NOMO-1 treated with dmso at 0.1 percent for 144 hours (cell line): ENCODE data around the gene TMEM51.

Source experiments
- DNase-seq: peaks from one replicate; lab custom pipeline; 2025; ENCODE audit not compliant: unreplicated experiment; lab: John Stamatoyannopoulos, UW

Gene TMEM51

DNA sequence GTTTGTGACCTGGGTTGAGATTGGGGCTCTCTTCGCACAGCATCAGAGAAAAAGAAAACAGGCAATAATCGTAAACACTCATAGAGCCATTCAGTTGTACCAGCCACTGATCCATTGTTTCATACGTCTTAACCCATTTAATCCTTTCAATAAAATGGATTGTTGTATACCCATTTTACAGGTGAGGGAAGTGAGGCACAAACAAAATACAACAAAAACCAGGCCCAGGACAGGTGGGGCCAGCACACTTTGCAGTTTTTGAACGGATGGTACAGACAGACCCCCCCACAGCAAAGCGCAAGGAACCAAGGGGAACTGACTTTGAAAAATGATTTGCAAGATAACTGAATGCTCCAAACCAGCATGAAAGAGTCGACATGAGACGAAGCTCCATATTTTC is 89.2 kb downstream of the TMEM51 start:
- no peak for DNase-seq

DNA sequence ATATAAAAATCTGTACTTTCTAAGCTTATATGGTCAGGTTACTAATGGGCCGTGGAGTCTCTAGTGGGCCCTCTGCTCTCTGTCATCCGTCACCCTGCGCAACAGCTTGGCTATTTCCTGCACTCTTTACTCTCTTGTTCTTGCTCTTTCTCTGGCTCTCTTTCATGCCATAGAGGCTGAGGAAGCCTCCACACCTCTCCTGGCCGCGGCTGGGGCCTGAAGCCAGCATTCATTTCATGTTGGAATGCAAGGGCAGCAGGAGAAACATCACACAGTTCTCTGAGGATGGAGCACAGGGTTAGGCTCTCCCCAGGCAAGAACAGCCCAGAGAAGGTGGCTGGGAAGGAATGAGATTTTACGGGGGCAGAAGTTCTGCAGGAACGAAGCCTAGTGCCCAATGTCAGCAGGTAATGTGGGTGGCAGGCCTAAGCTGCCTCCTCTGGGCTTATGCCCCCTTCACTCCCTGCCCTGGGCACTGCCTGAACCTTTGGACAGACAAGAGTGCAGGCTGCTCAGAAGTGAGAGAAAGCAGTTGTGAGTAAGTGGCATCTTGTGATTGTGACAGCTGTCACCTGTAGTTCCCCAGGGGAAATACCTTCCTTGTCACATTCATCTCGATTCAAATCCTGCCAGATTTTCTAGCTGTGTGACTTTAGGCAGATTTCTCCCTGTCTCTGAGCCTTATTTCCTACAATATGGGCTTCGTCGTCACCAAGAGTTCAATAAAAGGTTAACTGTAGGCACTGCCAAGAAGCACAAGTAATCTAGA is 89.9 kb downstream of the TMEM51 start:
- no peak for DNase-seq

GRCh38 chr1:15244813-15245212 is 91.3 kb downstream of the TMEM51 start:
- DNase-seq, result no peak

DNA sequence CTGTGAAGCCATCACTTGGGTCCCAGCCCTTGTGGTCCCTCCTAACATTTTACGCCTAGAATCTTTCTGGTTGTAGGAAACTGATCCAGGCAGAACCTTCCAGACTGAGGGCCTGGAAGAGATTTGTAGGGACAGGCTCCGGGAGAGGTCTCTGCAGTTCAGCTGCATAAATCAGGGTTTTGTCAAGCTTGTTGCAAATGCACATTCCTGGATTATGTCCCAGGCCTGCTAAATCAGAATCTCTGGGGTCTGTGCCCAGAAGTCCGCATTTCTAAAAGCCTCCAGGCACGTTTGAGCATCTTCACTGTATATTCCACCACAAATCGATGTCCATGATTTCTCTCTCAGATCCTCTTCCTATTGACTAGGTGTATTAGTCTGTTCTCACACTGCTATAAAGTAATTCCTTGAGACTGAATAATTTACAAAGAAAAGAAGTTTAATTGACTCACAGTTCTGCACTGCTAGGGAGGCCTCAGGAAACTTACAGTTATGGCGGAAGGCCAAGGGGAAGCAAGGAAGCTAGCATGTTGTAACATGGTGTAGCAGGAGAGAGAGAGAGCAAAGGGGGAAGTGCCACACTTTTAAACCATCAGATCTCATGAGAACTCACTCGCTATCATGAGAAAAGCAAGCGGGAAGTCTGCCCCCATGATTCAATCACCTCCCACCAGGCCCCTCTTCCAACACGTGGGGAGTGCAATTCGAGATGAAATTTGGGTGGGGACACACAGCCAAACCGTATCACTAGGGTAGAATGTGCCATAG is 92.2 kb downstream of the TMEM51 start:
- DNase-seq, result no peak

GRCh38 chr1:15246960-15247614 is 93.5 kb downstream of the TMEM51 start, which contains the start of gene FHAD1:
FHAD1 (plus strand) TSS chr1:15247223; CDS start chr1:15251785, 4,562 bp downstream.
- no peak for DNase-seq

DNA sequence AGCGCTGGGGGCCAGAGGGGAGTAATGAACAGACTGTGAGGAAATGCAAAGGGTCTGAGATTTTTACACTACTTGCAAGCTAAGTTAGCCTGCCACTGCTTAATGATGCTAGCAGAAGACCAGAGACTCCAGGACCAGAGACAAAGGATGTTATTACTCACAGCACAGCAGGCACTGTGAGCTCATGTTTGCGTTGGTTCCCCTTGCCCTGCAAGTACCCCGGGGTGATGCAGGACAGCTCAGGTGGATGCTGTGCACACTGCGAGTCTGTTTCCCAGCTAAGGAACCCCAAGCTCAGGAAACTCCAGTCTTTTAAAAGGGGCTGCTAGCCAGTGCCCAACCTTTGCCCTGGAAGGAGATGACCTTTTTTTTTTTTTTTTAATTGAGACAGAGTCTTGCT is 94.7 kb downstream of the TMEM51 start:
- no peak for DNase-seq

GRCh38 chr1:15249081-15249480 is 95.5 kb downstream of the TMEM51 start:
- DNase-seq, result no peak

- DNase-seq, result no peak
These were observed 98.6 kb downstream of the TMEM51 start for GRCh38 chr1:15251857-15252835.

- no peak for DNase-seq
These were observed 101.0 kb downstream of the TMEM51 start for GRCh38 chr1:15254559-15254958.

GRCh38 chr1:15255582-15256149 is 102.1 kb downstream of the TMEM51 start:
- DNase-seq, result no peak

DNA sequence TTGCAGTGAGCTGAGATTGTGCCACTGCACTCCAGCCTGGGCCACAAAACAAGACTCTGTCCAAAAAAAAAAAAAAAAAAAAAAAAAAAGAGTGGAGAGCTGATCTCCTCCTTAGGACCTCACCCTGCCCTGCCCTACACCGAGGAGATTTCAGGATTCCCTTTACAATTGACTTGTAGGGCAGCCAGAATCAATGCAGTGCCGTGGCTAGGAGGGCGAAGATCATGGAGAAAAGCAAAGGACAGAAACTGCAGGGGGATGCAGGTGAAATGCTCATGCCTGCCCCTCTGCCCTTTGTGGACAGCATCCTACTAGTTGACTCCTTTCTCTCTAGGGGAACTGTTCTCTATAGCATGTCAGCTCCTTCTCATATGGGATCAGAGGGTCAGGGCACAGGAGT is 103.0 kb downstream of the TMEM51 start:
- no peak for DNase-seq

- no peak for DNase-seq
These were observed 103.8 kb downstream of the TMEM51 start for GRCh38 chr1:15257309-15257708.

- no peak for DNase-seq
These were observed 105.5 kb downstream of the TMEM51 start for GRCh38 chr1:15258833-15259621.

GRCh38 chr1:15259622-15260007 is 106.1 kb downstream of the TMEM51 start:
- DNase-seq, result no peak

GRCh38 chr1:15260418-15261154 is 107.0 kb downstream of the TMEM51 start:
- DNase-seq, result no peak

GRCh38 chr1:15261155-15262002 is 107.8 kb downstream of the TMEM51 start:
- DNase-seq, result no peak

DNA sequence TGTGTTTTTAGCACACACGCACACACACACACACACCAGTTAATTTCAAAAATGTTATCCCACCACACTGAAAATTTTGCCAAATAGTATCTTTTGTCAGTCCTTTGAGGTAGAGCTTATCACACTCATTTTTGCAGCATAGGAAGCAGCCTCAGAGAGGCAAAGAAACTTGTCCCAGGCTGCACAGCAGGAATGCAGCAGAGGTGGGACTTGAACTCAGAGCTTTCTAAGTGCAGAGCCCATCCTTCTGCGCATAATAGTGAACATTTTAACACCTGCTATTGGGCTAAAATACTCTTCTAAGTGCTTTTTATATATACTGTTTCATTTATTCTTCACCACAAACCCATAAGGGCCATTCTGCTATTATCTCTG is 108.4 kb downstream of the TMEM51 start:
- no peak for DNase-seq

DNA sequence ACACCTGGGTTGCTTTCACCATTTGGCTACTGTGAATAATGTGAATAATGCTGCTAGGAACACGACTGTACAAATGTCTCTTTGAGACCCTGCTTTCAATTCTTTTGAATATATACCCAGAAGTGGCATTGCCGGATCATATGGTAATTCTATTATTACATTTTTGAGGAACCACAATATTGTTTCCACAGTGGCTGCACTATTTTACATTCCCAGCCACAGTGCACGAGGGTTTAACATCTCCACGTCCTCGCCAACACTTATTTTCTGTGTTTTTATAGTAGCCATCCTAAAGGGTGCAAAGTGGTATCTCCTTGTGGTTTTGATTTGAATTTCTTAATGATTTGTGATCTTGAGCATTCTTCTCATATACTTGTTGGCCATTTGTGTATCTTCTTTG is 109.2 kb downstream of the TMEM51 start:
- DNase-seq, result no peak
